Right ventricle myocardium inferior (tissue), 1 donor: Measurements from ENCODE around the gene KLHL6. TPM values are rescaled to one million over a fixed set of nuclear protein-coding genes. Genes with fewer than 3 reads are reported as not detected.

Source experiments
- ATAC-seq: fragments of 200-7000 bp; cut with Tn5 transposase; one replicate; pipeline ENCODE4 v1.9.1; 2020; ENCODE audit warnings: mild to moderate bottlenecking, moderate library complexity
- DNase-seq: peaks from one replicate; pipeline ENCODE4 v3.0.0; 2021; ENCODE audit errors: missing footprints
- intact Hi-C: fragments of 100-400 bp; cut with DNase I; formaldehyde crosslinking; loops from one replicate; pipeline ENCODE4 v1.11.0; 2022
- long read RNA-seq: library from polyadenylated mRNA; unstranded; transcript quantifications from one replicate; pipeline ENCODE4 v2.0.0, GENCODE V29; 2021
- total RNA-seq: library from RNA; stranded (reverse); fragmentation: NEBNext Ultra II Directional; extraction: Animal tissue kit (Norgen Biotek cat#: 25700); gene quantifications from one replicate; pipeline ENCODE4 v1.2.1, GENCODE V29; 2021
- donor health status: DM: no; HTN: yes; CAD: no; lungs with severe emphysema.

KLHL6 gene, protein sequence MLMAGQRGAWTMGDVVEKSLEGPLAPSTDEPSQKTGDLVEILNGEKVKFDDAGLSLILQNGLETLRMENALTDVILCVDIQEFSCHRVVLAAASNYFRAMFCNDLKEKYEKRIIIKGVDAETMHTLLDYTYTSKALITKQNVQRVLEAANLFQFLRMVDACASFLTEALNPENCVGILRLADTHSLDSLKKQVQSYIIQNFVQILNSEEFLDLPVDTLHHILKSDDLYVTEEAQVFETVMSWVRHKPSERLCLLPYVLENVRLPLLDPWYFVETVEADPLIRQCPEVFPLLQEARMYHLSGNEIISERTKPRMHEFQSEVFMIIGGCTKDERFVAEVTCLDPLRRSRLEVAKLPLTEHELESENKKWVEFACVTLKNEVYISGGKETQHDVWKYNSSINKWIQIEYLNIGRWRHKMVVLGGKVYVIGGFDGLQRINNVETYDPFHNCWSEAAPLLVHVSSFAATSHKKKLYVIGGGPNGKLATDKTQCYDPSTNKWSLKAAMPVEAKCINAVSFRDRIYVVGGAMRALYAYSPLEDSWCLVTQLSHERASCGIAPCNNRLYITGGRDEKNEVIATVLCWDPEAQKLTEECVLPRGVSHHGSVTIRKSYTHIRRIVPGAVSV
- total RNA-seq: 0.97 TPM
- long read RNA-seq, full-length matches to known transcripts: 1 of 1 reads
- long read RNA-seq, partial matches to known transcripts: 0 of 1 reads
- long read RNA-seq, other reads (novel, unspliced or antisense): 0 of 1 reads

- ATAC-seq: peak; percentile 65
- intact Hi-C loops: loop anchor here (5.0 kb wide), 1 partner anchor 83 kb away; no protein-coding TSS in a partner anchor
- DNase-seq: peak; percentile 75
Measured at GRCh38 chr3:183555541-183556081, at the start of gene KLHL6. KLHL6 (minus strand) TSS chr3:183555706; CDS start chr3:183555653, 53 bp downstream.

DNA sequence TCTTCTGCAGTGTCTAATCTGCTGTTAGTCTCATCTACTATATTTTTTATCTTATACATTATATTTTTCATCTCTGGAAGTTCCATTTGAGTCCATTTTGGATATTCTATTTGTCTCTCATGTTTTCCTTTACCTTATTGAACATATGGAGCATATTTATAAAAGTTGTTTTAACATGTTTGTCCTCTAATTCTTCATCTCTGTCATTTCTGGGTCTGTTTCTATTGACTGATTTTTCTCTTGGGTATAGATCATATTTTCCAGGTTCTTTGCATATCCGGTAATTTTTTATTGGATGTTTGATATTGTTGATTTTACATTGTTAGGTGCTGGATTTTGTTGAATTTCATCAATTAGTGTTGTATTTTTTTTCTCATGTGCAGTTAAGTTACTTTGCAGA lies 42.5 kb upstream of the KLHL6 start:
- no peak for ATAC-seq
- intact Hi-C loops: no loop called here
- DNase-seq: no peak

GRCh38 chr3:183594636-183595035 lies 39.1 kb upstream of the KLHL6 start:
- no peak for ATAC-seq
- intact Hi-C loops: no loop called here
- no peak for DNase-seq

DNA sequence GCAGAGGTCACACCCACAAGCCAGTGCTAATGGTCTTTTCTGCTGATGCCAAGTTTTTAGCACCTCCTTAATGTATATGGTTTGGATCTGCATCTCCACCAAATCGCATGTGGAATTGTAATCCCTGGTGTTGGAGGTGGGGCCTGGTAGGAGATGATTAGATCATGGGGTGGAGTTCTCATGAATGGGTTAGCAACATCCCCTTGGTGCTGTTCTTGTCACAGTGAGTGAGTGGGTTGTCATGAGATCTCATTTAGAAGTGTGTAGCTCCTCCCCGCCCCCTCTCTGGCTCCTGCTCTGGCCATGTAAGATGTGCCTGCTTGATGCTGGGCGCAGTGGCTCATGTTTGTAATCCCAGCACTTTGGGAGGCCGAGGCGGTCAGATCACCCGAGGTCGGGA lies 37.3 kb upstream of the KLHL6 start:
- intact Hi-C loops: no loop called here
- no peak for ATAC-seq

DNA sequence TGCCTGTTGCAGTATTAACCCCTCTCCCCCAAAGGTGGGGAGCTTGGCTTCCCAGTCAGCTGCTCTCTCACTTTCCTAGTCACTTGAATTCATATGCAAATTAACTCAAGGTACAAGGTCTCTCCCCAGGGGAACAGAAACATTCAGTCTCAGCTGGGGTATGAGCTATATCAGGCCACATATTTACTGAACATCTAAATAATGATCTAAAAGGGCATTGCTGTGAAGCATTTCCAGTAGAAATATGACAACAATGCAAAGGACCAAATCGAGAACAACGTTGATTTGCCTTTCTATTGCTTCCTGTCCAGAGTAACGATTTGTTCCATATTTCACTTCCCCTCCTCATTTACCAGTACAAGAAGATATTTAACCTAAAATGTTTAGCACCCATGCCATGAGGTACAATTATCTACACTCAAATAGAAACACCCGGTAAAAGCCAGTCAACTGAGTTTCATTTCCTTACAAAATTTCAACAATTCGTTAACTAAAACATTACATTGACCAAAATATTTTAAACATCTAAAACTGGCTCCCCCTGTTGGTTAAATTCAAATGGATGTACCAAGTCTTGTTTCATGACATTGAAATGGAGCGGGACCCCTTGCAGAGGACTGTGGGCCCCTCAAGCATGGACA lies 36.5 kb upstream of the KLHL6 start:
- no peak for DNase-seq
- intact Hi-C loops: no loop called here

More for the DNA sequence above, 37.3 kb upstream of the KLHL6 start:
- no peak for DNase-seq

DNA sequence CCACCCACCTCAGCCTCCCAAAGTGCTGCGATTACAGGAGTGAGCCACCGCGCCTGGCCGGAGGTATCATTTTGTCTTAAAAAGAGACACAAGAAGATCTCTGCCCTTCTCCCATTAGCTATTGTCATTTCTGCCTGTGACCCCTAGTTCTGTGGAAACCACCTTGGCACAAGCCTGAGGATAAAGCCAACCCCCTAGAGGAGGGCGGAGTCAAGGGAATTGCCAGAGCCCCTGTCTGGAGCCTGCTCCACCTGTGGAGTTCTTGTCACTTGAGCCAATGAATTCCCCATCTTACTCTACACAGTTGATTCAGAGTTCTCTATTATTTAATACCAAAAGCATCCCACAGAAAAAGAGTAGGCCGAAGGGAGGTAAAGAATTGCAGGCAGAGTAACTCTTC lies 34.9 kb upstream of the KLHL6 start:
- ATAC-seq (no peak), DNase-seq (no peak)
- intact Hi-C loops: no loop called here

More for the DNA sequence above, 36.5 kb upstream of the KLHL6 start:
- ATAC-seq: no peak

GRCh38 chr3:183587336-183587735 lies 31.8 kb upstream of the KLHL6 start:
- intact Hi-C loops: no loop called here
- ATAC-seq: no peak
- no peak for DNase-seq

DNA sequence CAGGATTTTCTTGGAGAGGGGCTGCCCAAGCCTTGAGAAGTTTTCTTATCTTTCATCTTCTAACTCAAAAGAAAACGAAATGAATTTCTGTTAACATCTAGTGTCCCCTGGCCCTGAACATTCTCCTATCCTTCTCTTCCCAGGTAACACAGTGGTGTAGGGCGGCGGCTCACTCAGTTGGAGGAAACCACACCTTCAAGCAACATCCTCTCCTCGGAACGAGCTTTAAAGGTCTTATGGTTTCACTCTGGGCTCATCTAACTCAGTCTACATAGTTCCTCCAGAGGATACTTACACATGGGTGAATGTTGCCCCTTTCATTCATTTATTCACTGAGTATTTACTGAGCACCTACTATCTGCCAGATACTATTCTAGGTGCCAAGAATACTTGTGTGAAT lies 31.0 kb upstream of the KLHL6 start:
- intact Hi-C loops: no loop called here
- DNase-seq (no peak), ATAC-seq (no peak)

GRCh38 chr3:183584914-183585280 lies 29.4 kb upstream of the KLHL6 start:
- intact Hi-C loops: no loop called here
- ATAC-seq: no peak

DNA sequence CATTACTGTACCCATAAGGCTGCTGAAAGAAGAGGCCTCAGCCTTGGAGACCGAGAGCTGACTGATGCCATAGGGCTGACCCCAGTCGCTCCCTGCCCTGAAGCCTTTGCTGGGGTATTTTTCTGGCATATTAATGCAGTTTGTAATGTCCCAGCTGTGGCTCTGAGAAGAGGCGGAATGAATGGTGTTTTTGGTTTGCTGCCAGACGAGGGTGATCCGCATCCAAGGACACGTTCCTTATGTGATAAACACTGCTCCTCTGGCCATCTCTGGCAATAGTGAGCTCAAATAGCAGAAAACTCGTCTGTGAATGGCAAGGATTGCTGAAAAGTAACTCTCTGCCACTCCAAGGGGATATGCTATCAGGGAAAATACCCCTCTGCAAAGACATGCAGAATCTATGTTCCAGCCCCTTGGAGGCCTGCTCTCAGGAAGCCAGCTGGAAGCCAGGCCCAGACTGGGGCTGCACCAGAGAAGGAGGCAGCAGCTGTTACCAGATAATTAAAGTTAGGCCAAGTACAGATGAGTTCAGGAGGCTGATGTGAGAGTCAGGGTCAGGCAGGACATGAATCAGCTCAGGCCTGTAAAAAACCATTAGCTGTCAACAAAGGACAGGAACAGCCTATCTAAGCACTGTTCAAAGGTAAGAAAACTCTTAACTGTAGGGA lies 28.9 kb upstream of the KLHL6 start:
- peak; percentile 81 for ATAC-seq
- peak; percentile 74 for DNase-seq
- intact Hi-C loops: no loop called here

More at GRCh38 chr3:183584914-183585280, 29.4 kb upstream of the KLHL6 start:
- DNase-seq: no peak

- ATAC-seq: peak; percentile 45
- intact Hi-C loops: no loop called here
- no peak for DNase-seq
Measured at GRCh38 chr3:183583331-183584245, 28.1 kb upstream of the KLHL6 start.

DNA sequence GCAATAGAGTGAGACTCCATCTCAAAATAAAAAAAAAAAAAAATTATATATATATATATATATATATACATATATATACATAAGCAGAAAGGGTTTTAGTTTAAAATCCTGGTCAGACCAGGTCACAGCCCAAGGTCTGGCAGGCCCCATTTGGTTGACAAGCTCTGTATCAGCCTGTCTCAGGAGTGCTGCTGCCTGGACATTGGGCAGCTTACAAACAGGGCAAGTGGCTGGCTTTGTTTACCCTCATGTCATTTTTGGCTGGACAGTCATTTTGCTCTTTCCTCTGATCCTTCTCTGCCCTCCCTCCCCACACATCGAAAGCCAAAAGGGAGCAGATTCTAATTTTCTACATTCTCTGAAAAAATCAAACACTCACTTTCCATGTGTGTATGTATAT lies 26.7 kb upstream of the KLHL6 start:
- ATAC-seq: no peak
- intact Hi-C loops: no loop called here
- no peak for DNase-seq

DNA sequence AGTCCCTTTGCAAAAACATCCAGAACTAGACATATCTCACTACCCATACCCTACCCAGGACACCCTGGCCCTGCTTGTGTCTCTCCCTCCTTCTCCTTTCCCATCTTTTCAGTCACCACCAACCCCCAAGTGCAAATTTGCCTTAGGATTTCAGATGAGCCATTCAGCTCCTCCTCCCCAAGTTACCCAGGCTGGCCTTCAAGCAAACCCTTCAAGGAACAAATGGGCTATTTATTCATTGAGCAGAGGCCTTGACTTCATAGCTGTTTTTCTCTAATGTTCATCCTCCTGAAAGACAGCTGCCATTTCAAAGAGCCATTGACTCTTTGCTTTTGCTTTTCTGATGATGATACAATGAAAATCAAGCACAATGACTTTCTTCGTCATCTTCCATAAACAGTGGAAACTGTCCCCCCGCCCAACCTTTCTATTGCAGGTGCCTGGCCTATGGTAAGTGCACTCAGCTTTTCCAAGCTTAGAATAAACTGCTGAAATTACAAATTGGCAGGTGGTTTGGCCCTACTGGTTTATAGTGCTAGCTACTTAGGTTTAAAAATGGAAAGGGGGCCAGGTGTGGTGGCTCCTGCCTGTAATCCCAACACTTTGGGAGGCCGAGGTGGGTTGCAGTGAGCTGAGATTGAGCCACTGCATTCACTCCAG lies 26.1 kb upstream of the KLHL6 start:
- DNase-seq: no peak
- intact Hi-C loops: loop anchor here (2.0 kb wide), 1 partner anchor 47 kb away; no protein-coding TSS in a partner anchor
- no peak for ATAC-seq

- ATAC-seq (peak; percentile 61), DNase-seq (no peak)
- intact Hi-C loops: loop anchor here (2.0 kb wide), 1 partner anchor 49 kb away; no protein-coding TSS in a partner anchor
Measured at GRCh38 chr3:183579967-183580900, 24.7 kb upstream of the KLHL6 start.

GRCh38 chr3:183578179-183578578 lies 22.7 kb upstream of the KLHL6 start:
- ATAC-seq (no peak), DNase-seq (no peak)
- intact Hi-C loops: no loop called here

DNA sequence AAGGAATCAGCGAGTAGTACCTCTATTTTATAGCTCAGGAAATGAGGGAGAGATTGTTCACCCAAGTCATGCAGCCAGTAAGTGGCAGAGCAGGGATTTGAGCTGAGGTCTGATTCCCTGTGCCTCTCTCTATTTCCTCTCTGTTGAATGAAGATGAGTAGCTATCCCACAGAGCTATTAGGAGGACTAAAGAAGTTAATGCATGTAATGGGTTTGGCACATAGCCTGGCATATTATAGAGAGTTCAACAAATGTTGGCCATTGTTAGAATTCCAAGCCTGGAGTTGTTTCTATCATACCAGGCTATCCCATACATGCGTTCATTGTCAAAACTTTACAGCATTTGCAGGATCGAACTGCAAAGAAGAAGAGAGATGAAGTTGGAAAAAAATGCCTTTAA lies 21.8 kb upstream of the KLHL6 start:
- intact Hi-C loops: no loop called here
- no peak for ATAC-seq
- no peak for DNase-seq
